HG03097 (cell line): ENCODE measurements around the gene ALDH3B1.

Source experiments
- ATAC-seq: cut with Tn5 transposase; IDR thresholded peaks from one replicate; pipeline ENCODE4 v1.9.1; 2021; ENCODE audit not compliant: unreplicated experiment, low FRiP score

ALDH3B1 gene

DNA sequence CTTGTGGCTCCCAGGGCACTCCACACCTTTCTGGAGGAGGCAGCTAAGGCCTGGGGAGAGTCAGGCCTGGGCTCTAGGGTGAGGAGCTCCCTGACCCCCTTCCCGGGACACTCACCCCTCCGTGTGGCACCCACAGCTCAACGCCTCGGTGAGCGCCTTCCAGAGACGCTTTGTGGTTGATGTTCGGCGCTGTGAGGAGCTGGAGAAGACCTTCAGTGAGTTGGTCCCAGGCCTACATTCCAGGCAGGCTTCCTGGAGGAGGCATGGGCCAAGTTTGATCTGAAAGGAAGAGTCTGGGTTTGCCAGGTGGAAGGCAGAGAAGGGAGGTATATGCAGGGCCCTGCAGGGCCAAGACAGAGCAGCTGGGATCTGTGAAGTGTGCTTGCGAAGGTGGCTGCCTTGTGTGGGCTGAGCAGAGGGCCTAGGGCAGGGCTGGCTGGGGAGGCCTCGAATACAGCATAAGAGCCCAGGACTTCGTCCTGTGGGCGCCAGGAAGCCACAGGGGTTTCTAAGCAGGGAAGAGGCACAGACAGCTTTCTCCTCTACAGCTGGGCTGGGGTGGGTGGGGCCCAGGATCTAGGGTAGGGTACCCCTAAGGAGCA, 31.6 kb downstream of the ALDH3B1 start:
- no peak for ATAC-seq

DNA sequence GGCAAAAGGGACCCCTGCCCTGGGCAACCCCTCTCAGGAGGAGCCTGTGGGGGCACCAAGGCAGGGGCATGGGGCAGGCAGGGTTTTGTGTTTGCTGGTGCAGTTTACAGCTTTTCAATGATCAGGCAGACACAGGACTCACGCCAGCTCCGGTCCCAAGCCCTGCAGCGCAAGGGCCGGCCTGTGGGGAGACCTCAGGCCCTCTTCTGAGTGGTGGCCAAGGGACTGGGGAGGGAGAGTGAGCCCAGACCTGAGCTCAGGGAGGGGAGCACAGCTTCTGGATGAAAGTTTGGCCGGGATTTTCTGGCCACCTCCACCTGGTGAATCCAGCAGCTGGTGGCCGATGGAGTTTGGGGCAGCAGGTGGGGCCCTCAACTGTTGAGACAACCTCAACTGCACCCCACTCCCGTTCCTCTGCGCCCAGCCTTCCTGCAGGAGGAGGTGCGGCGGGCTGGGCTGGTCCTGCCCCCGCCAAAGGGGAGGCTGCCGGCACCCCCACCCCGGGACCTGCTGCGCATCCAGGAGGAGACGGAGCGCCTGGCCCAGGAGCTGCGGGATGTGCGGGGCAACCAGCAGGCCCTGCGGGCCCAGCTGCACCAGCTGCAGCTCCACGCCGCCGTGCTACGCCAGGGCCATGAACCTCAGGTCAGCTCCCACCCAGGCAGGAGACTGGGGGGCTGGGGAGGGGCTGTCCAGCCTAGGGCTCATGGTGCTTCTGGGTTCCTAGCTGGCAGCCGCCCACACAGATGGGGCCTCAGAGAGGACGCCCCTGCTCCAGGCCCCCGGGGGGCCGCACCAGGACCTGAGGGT, 32.3 kb downstream of the ALDH3B1 start:
- no peak for ATAC-seq

DNA sequence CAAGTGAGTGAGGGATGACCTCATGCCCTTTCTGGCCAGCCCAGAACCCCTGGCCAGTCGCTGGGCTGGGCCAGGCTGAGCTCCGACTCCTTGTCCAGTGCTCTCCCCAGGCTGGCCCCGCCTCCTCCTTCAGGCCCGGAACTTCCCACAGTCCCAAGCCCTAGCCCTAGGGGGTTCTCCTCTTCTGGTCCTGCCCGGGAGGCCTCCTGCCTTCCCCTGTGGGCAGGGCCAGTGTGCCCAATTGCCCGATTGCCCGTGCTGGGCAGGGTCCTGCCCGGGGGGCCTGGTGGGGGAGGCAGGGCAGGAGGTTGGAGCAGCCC, 32.9 kb downstream of the ALDH3B1 start:
- ATAC-seq, result no peak

DNA sequence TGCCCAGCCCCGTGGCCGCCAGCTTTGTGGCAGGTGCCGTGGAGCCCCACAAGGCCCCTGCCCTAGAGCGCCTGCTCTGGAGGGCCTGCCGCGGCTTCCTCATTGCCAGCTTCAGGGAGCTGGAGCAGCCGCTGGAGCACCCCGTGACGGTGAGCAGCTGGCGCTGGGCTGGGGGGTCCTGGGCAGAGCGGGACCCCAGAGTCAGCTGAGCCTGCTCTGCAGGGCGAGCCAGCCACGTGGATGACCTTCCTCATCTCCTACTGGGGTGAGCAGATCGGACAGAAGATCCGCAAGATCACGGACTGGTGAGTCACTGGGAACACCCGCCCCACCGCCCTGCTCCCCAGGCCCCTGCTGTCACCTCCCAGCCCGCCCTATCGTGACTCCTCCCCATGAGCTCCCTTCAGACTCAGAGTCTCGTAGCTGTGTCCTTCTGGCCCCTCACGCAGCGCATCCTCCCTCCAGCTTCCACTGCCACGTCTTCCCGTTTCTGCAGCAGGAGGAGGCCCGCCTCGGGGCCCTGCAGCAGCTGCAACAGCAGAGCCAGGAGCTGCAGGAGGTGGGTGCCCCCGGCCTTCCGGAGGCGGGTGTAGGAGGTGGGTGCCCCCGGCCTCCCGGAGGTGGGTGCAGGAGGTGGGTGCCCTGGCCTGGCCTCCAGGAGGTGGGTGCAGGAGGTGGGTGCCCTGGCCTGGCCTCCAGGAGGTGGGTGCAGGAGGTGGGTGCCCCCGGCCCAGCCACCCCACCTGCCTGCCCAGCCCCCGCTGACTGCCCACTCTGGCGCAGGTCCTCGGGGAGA, 33.4 kb downstream of the ALDH3B1 start:
- no peak for ATAC-seq

DNA sequence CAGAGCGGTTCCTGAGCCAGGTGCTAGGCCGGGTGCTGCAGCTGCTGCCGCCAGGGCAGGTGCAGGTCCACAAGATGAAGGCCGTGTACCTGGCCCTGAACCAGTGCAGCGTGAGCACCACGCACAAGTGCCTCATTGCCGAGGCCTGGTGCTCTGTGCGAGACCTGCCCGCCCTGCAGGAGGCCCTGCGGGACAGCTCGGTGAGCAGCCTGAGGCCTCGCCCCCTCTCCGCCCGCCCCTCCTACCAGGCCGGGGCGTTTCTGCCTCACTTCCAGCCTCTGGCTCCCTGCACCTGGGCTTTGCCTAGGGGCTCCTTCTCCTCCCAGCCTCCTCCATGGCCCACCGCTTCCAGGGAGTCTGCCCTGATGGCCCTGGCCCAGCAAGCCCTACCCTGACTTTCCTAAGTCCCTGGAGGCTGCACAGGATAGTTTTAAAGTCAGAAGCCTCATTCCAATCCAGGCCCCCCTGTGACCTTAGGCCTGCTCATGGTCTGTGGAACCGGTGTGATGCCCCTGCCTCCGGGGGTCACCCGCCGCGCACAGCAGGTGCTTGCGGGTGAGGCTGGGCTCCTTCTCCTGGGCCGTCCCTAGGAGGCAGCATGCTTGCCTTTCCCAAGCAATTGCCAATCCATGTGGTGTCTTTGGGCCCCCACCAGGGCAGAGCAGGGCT, 34.2 kb downstream of the ALDH3B1 start:
- ATAC-seq, result no peak

DNA sequence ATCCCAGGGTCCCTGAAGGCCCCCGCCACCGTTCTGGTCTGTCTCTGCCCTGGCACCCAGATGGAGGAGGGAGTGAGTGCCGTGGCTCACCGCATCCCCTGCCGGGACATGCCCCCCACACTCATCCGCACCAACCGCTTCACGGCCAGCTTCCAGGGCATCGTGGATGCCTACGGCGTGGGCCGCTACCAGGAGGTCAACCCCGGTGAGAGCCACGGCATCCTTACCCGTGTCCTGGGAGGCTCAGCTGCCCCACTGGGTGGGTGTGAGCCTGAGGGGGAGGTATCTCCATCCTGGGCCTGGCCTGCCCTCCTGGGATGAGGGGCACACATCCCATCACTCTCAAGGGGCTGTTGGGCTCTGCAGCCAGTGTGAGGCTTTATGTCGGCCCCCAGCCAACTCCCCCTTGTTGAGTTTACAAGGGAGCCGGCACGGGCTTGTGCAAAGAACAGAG, 34.8 kb downstream of the ALDH3B1 start:
- no peak for ATAC-seq

DNA sequence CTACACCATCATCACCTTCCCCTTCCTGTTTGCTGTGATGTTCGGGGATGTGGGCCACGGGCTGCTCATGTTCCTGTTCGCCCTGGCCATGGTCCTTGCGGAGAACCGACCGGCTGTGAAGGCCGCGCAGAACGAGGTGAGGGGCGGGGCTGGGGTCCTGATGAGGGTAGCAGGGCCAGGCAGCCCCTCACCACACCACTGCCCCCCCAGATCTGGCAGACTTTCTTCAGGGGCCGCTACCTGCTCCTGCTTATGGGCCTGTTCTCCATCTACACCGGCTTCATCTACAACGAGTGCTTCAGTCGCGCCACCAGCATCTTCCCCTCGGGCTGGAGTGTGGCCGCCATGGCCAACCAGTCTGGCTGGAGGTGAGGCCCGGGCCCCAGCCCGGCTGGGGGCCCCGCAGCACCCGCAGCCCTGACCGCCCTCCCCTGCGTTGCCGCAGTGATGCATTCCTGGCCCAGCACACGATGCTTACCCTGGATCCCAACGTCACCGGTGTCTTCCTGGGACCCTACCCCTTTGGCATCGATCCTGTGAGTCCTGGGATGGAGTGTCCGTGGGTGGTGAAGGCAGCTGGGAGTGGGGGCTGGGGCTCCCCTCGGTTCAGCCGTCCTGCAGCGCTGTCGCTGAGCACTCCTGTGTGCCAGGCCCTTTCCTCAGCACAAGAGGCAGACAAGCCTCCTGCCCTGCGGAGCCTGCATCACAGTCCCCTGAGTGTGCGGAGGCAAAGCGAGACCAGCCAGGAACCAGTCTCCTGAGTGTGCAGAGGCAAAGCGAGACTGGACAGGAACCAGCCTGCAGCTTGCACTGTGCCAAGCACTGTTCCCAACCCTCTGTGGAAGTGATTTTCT, 37.5 kb downstream of the ALDH3B1 start:
- ATAC-seq, result no peak

DNA sequence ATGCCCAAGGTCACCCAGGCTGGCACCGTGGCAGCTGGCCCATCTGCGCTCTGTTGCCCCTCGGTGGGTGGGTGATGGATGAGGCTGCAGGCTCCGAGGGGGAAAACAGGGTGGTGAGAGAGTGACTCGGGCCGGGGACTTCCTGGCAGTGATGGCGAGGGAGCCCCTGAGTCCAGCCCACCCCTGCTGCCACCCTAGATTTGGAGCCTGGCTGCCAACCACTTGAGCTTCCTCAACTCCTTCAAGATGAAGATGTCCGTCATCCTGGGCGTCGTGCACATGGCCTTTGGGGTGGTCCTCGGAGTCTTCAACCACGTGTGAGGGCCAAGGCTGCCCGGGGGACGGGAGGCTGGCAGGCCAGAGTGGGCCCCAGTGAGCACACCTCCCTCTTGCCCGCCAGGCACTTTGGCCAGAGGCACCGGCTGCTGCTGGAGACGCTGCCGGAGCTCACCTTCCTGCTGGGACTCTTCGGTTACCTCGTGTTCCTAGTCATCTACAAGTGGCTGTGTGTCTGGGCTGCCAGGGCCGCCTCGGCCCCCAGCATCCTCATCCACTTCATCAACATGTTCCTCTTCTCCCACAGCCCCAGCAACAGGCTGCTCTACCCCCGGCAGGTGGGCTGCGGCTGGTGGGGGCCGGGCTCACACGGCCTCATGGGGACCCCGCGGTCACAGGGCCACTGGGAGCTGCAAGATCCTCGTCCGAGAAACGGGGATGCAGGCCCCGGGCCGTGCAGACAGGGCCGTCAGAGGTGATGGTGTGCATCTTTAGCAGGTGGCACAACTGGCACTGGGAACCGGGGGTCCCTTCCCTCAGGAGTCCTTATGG, 38.8 kb downstream of the ALDH3B1 start:
- ATAC-seq, result no peak

DNA sequence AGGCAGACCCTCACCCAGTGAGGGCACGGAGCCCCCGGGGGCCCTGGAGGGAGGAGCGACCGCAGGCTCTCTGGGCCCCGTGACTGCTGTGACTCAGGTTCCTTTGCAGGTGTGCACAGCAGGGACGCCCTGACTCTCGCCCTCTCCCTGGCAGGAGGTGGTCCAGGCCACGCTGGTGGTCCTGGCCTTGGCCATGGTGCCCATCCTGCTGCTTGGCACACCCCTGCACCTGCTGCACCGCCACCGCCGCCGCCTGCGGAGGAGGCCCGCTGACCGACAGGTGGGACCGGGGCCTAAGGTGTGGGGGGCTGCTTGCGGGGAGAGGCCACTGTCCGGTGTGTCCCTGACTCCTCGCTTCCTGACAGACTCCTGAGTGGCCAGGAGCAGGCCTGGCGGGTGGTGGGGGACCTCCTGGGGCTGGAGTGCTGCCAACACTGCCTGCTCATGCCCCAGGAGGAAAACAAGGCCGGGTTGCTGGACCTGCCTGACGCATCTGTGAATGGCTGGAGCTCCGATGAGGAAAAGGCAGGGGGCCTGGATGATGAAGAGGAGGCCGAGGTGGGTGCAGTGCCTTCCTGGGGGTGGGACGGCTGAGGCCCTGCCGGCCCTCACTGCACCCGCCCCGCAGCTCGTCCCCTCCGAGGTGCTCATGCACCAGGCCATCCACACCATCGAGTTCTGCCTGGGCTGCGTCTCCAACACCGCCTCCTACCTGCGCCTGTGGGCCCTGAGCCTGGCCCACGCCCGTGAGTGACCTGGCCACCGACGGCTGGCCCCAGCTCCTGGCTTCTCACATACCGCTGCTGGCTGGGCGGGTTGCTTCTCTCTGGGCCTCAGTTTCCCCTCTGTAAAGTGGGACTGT, 39.6 kb downstream of the ALDH3B1 start:
- ATAC-seq, result no peak

DNA sequence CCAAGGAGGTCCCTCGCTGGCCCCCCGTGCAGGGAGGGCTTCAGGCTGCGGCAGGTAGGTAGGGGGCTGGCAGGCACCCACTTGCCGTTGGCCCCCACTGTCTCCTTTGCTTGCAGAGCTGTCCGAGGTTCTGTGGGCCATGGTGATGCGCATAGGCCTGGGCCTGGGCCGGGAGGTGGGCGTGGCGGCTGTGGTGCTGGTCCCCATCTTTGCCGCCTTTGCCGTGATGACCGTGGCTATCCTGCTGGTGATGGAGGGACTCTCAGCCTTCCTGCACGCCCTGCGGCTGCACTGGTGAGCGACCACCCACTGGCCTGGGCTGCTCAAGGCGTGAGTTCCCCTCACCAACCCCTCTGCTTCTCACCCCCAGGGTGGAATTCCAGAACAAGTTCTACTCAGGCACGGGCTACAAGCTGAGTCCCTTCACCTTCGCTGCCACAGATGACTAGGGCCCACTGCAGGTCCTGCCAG, 40.3 kb downstream of the ALDH3B1 start:
- no peak for ATAC-seq

DNA sequence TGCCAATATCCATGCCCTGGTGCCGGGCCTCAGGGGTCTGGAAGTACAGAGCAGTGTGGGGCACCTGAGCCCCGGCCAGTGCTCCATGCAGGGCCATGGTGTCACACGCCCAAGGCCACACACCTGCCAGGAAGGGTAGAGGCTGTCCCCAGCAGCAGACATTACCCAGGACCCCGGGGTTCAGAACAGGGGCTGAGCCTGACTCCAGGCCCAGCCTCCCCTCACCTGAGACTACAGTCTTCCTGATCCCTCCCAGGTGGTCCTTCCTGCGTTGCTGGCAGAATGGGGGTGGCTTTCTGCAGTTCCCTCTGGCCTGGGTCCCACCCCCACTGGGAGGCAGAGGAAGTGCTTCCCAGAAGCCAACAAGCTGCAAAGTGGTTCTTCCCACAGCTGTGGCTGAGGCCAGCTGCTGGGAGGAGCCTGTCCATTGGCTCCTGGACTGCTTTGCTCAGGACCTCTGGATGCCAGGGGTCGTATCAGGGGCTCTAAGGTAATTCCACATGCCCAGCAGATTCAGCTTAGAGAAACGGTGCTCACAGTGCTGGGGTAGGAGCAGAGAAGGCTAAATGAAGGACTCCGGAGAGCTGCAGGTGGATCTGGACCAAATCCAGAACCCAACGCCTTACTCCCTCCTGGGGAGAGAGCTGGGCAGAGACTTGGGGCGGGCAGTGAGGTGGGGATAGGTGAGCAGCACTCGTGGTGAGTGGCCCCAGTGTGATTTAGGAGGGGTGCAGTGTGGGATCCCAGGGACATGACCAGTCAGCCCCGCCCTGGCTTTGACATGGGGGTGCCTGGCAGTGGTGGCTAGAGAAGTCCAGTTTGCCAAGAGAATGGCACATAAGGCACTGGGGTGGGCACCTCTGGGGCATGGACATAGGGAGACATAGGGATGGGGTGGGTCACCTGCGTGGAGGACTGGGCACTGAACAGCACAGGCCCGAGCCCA, 41.3 kb downstream of the ALDH3B1 start:
- ATAC-seq, result no peak

DNA sequence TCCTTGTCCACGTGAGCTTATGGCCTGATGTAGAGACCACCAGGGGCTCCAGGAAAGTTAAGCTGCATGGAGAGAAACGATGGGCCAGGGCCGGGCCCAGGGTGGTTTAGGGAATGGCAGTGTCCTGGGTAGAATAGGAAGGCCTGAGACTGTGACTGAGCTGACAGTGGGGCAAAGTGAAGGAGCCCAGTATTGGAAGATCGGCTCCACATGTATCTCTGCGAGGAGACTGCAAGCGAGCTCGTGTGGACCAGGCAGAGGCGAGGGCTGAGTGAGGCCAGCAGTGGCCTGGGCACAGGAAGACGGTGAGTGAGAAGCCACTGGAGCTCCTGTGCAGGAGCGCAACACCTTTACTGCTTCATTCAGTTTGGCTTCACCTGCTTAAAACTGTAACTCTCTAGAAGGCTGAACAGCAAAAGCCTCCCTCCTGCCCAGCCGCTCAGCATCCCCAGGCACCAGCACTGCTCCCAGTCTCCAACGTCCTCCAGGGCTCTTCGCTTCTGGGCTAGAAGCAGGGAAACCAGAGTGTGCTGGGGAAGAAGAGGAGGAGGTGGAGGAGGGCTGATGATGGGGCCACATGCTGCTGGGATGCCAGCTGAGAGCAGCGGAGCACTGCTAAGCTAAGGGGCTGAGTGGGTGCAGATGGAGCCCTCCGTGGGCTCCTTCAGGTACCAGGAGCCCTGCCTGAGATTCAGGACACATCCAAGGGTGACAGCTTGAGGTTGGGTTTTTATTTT, 42.2 kb downstream of the ALDH3B1 start:
- ATAC-seq, result no peak

DNA sequence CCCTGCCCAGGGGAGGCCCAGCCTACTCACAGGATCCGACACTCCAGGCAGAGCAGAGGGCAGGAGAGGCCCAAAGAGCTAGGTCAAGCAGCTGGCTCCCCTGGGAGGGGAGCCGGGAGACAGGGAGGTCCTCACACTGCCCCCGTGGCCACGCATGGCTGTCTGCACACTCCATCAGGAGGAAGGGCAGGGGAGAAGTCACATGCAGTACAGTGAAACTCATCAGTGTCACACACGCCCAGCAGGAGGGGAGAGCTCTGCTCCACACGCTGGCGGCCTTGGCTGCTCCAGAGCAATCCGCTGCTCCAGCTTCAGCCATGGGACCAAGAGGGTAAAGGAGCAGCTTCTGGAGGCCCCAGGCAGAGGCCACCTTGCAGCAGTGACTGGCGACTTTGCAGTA, 43.0 kb downstream of the ALDH3B1 start:
- ATAC-seq, result no peak

DNA sequence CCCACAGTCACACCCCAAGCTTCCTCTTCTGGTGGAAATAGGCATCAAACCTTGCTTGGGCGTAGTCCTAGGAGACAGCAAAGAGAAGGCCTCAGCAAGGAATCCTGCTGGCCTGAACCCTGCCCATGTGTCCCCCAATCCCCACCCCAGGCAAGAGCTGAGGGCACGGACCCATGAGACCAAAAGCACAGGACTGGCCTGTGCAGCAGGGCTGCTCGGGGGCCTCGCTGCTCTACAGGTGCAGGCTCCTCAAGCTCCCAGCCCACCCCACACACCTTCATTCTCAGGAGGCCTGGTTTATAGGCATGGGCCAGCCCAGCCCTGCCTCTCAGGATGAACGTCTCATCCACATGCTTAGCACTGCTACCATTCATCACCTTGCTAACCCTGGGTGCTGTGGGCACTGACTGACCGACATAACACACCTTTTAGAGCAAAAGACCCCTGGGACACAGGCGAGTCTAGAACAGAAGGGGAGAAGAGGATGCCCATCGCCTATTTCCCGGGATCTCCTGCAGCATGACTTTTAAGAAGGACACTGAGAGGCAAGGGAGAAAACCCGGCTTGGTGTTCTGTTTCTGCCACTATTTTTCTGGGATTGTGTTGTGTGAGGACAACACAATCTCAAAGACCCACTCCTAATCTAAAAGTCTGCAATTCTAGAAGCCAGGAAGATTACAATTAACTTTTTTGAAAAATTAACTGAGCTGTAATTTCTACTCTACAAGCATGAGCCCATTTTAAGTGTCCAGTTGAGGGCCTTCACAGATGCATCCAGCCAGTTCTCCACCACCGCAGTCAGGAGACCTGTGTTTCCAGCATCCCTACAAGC, 44.1 kb downstream of the ALDH3B1 start:
- ATAC-seq, result no peak
